HG02588 (cell line): ENCODE measurements around the gene HFE.

ENCODE experiments used
- ATAC-seq: cut with Tn5 transposase; IDR thresholded peaks from one replicate; pipeline ENCODE4 v1.9.1; 2021; ENCODE audit warnings: mild to moderate bottlenecking, moderate library complexity; ENCODE audit not compliant: unreplicated experiment

HFE gene

DNA sequence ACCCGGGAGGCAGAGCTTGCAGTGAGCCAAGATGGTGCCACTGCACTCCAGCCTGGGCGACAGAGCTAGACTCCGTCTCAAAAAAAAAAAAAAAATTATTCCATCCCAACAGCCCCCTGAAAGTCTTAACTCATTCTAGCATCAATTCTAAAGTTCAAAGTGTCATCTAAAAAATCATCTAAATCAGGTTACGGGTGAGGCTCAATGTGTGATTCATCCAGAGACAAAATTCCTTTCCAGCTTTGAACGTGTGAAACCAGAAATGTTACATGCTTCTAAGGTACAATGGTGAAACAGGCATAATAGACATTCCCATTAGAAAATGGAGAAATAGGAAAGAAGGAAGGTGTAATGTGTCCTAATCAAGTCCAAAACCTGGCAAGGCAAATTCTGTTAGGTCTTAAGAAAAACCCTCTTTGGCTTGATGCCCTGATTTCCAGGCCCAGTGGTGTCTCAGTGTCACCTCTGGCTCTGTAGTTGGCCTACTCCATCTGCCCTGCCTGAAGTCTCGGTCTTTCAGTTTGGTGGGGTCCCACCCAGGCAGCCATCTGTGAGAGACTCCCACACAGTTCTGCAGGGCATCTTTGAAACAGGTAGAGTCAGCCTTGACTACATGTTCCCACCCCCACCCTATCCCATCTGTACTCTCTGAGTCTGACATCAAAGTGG, 43.5 kb downstream of the HFE start:
- ATAC-seq: no peak

DNA sequence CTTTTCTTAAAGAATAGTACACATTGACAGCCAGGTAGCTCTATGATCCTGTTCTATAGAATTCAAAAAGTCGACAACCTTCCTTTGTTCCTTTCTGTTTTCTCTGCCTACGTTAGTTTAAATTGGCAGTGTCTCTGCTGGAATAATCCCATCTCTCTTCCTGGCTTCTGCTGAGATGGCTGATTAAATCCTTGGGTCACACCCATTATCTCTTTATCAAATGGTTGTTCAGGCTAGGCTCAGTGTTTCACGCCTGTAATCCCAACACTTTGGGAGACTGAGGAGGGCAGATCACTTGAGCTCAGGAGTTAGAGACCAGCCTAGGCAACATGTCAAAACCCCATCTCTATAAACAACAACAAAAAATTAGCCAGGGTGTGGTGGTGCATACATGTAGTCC, 44.4 kb downstream of the HFE start:
- no peak for ATAC-seq

DNA sequence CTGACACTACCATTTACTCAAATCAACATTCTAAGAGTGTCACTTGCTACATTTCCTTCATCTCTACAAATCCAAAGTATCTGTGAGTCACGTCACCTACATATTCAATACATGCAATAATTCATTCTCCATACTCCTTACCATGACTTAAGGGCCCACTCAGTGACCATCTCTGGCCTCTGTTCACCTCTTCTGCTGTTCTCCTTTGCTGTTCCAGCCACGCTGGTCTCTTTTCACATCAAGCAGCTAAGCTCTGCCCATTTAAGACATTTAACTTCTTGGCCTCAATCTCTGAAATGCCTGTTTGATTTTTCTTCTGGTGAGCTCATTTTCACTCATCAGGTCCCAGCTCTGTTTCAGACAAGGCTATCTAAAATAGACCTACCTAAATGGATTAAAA, 46.5 kb downstream of the HFE start:
- ATAC-seq: no peak

DNA sequence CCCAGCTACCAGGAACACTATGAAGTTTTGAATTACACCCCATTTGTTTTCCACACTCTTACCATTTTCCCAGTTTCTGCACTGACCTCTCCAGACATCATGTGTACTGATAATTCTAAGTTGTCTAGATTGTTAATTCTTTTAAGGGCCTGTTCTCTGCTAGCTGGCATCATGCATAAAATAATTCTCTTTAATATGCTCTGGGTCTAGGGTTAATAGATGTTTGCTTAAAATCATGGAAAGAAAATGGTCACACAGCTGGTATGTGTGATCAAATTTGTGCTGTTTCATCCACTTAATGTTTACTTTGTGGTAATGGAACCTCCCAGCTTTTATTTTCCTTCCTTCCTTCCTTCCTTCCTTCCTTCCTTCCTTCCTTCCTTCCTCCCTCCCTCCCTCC, 49.1 kb downstream of the HFE start:
- no peak for ATAC-seq

DNA sequence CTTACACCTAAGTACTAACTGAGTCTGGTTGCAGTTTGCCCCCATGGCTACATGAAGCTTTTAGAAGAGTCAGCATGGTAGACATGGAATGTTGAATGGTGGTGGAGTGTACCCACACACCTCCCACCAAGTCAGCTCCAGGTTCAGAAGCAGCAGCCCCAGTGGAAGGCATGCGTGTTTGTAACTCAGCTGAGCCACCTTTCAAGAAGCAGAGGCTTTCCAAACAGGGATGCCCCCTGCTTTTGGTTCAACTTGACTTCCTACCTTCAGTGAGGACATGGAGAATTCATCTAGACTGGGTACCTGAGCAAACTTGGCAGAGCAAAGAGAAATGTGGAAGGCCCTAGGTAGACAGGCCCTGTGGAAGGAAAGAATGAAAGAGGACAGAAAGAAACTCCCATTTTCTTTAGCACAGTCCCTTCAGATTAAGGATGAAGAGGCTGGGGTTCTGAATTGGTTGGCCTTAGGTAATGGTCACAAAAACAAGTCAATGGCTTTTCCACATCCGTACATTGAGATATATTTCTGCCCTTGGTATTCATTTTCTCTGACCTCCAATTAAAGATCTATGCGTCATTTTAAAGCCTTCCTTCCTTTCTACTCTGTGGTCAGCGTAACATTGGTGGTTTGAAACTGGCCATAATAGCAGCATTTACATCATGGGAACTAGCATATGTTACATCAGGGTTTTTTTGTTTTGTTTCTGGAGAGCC, 53.2 kb downstream of the HFE start:
- no peak for ATAC-seq

DNA sequence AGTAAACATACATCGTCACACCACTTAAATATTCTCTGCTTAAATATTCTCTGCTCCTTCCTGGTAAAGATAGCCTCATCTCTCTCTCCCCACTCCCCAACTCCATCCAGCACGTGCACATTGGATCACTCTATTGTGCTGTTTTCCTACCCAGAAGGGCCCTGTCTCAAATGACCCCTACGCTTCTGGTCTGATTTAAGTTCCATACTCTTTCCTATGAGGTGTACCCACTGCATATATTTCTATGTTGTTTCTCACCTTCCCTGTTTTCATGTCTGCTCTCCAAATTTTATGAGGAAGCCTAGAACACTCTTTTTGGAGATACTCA, 53.7 kb downstream of the HFE start:
- ATAC-seq: no peak

DNA sequence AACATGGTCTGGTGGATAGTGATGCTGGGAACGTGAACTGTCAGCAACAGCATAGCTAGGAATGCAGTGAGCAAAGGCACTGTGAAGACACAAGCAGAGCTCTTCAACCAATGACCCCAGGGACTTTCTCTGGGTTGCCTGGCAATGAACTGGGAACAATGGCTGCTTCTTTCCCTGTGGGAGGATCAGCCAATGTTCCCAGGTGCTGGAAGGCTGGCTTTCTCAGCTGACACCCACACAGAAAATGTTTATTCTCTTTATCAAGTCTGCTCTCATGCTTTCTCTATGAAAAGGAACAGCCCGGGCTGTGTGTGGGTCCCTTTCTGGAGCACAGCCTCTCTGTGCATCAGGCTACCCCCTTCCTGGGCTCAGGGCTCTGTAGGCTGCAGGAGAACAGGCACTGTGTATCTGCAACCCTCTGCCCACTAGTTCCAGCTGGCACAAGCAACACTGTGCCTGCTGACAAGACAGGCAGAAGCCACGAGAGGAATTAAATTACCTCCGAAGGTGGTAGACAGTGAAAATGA, 54.2 kb downstream of the HFE start:
- ATAC-seq: no peak

DNA sequence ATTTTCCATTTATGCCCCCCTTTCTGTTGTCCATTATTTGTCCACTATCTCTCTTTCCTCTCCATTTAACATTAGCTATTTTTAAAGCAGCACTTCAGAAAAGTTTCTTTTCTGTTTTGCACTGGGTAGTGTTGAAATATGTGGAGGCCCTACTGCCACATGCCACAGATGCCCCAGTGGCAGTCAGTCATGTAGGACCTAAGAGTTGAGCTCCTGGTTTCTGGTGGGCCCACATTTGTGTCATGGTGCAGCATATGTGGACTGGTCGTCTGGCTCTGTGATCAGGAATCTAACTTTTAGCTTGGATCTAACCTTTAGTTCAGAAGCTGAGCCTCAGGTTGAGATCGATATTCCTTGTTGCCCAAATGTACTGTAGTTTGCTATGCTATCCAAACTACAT, 54.8 kb downstream of the HFE start:
- ATAC-seq: no peak
